ENCODE measurements around the gene ITK.

GRCh38 chr5:157201857-157202256 is 21.2 kb downstream of the ITK start:
- TF ChIP-seq POLR2A (IDR thresholded peaks at IDR 0.05; ENCODE audit: low read depth, low read length) = no peak
- TF ChIP-seq CTCF (IDR thresholded peaks at IDR 0.05; ENCODE audit: extremely low read depth in 1 of 2, insufficient read depth in 1 of 2, low read depth in 1 of 2, low read length in 2 of 2) = no peak
- TF ChIP-seq POLR2AphosphoS5 (IDR thresholded peaks at IDR 0.05; ENCODE audit: insufficient read depth, low read depth, low read length) = no peak
- TF ChIP-seq EZH2 (IDR thresholded peaks at IDR 0.05; ENCODE audit: borderline replicate concordance, low read depth, low read length, severe bottlenecking) = no peak
- TF ChIP-seq MYC (IDR thresholded peaks at IDR 0.05; ENCODE audit: low read depth, low read length) = no peak

Data from endothelial cell of umbilical vein (primary cell).